Urothelium cell line (cell line): Measurements from ENCODE around the gene CSNK2A1.
"Not testable (repeated sequence)": the region's sequence is repeated elsewhere in the genome, so short reads cannot be mapped to it uniquely, and the experiment has no call there.

Source experiments
- DNase-seq: peaks from one replicate; pipeline ENCODE4 v3.0.0; 2011; ENCODE audit warnings: low spot score, mixed read lengths
- FAIRE-seq: peaks from 2 replicates; lab custom pipeline; 2011; peaks lifted over from hg19 to GRCh38; lab: Jason Lieb, UNC

The CSNK2A1 gene

DNA sequence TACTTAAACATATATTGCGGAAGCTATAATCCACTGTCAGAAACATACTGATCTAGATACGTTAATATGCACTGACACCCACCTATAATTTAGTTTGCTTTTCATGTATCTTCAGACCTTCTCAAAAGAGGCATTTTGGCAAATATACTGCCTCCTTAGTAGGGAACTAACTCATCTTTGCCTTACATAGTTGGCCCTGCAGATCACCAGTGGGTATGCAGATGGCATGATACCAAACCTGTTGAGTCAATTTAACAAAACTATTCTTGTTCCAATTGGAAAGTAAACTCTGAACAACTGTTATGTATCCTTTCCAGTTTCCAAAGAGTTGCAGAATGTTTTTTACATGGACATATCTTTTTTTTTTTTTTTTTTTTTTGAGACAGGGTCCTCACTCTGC, 45.6 kb downstream of the CSNK2A1 start:
- FAIRE-seq: no peak

DNA sequence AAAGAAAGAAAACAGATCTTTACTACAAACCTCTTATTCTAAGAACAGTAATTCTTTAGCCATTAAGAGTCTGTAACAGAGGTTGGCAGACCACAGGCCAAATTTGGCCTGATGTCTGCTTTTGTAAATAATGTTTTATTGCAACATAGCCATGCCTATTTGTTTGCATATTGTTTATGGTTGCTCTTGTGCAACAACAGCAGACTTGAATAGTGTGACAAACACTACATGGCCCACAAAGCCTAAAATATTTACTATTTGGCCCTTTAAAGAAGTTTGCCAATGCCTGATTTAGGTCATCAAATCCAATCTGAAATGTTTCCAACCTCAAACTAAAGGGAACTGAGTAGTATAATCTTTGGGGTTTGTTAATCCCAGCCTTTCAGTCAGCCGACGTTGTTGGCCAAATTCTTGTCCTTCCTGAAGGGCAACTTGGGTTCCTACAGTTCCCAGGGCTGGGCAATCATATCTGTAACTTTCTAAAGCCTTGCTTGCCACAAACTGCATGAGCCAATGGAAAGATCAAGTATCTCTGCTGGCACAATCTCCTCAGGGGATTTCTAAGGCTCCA, 47.4 kb downstream of the CSNK2A1 start:
- no peak for DNase-seq
- no peak for FAIRE-seq

More for the DNA sequence above, 45.6 kb downstream of the CSNK2A1 start:
- no peak for DNase-seq

DNA sequence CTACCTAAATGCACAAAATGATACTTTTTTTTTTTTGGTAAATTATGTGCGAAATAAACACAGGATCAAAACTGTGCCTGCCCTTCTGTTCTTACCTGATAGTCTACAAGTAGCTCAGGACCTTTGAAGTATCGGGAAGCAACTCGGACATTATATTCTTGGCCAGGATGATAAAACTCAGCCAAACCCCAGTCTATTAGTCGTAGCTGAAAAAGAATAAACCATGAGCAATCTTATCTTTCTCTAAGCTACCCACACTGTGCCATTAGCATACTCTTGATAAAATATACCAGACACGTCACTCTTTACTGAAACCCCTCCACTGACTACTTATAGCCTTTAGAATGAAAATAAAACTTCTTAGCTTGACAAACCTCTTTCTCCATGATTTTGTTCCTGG, 51.4 kb downstream of the CSNK2A1 start:
- FAIRE-seq: no peak
- no peak for DNase-seq

DNA sequence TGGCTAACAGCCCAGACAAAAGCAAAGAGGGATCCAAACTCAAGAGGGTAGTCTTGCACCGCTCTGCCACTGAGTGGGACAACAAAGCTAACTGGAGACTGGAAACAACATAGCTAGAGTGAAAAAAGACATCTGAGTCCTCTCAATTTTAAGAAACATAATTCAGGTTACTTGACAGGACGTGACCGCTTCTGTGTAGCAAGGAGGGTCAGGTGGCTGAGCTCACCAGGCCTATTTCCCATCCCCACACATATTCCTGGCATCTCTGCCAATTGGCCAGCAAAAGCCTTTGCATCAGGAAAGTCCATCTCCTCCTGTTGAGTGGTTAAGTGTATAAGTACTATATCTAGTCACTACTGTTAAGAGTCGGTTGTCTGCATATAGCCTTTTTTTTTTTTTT, 55.9 kb downstream of the CSNK2A1 start:
- no peak for FAIRE-seq
- no peak for DNase-seq

DNA sequence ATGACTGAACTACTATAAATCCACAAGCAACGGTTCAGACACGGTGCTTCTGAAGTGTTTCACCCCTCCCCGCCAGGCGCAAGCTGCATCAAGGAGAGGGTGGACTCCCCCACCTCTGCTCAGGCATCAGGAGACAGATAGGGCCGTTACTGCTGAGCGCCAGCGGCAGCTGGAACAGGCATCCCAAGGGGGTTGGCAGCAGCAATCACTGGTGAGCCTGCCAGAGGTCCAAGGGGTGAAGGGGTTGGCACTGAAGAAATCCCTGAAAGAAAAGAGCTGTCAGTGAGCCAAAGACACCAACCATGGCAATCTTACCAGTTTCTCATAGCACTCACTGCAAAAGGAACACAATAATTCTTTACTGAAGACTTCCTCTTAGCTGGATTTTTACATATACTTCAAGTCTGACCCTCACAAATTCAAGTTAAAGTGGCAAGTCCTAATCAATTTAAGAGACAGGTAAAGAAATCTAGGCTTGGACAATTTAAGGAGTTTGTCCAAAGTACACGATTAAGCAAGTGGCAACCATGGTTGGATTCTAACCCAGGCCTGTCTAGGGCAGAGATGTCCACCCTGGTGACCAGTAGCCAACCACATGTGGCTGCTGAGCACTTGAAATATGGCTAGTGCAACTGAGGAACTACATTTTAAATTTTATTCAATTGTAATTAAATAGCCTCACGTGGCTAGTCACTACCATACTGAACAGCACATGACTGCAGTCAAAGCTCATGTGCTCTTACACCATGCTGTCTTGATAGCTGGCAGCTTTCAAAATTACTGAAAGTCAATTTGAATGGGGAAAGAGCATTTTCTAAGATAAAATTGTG, 59.6 kb downstream of the CSNK2A1 start:
- FAIRE-seq: peak; percentile 5
- DNase-seq: no peak

DNA sequence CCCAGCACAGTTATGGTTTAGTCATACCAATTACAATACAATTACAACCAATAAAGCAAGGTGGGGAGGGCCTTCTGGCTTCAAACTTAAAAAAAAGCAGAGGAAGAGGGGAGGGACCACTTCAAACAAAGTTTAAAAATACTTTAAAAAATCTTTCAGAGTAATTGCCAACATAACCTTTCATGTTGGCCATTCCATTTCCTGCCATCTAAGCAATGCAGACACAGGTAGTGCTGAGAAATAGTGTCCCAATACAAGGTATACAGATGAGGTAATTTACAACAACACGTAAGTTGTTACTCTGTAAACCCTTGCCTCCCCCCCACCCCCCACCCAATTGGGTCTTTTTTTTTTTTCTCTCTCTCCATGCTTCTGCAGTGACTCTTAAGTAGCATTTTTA, 62.4 kb downstream of the CSNK2A1 start:
- no peak for FAIRE-seq
- DNase-seq: no peak

DNA sequence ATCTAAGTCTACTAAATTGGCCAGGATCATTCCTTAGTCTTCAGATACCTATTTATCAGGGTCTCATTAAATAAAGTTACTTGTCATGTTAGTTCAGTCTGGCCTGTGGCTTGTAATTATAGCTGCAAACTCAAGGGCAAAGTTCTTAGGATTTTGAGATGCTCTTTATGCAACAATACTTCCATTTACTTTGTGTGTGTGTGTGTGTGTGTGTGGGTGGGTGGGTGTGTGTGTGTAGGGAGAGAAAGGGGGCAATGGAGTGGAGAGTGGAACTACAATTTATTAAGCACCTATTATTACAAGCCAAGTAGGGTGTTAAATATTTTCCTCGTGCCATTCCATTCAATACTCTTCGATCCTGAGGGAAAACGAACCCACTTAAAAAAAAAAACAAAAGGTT, 63.5 kb downstream of the CSNK2A1 start:
- DNase-seq (no peak), FAIRE-seq (no peak)

DNA sequence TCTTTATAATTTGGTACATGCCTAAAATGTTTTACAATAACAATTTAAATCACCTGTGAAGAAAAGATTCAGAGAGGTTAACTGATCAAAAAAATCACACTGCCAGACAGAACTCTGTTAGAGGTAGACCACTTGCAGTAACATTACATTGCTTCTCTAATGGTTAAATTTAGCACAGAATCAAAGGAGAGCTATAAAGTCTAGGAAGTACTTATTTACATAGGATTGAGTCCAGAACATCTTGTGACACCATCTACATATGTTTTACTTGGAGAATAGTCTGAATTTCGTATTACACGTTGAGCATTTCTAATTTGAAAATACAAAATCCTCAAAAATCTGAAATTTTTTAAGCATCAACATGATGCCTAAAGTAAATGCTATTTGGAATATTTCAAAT, 64.1 kb downstream of the CSNK2A1 start:
- FAIRE-seq (no peak), DNase-seq (no peak)

DNA sequence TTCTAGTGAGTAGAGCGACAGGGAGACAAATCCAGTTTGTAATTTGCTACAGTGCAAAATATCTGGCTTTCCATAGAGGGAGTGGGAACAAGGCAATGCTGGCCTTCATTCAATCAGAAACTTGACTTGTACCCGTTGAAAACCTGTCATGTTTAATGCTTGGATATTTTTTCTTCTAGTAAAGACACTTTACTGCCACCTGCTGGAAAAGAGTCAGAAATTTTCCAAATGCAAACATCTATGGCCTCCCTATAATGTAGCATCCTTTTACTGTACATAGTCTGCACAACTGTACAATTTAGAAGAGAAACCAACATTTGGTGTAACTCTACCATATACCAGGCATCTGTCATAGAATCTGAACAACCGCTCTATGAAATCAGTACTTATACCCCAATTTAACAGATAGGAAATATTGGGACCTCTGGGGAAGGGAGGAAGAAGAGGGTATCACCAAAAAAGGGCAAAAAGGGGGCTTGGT, 64.6 kb downstream of the CSNK2A1 start:
- DNase-seq: peak; percentile 29
- FAIRE-seq: no peak

DNA sequence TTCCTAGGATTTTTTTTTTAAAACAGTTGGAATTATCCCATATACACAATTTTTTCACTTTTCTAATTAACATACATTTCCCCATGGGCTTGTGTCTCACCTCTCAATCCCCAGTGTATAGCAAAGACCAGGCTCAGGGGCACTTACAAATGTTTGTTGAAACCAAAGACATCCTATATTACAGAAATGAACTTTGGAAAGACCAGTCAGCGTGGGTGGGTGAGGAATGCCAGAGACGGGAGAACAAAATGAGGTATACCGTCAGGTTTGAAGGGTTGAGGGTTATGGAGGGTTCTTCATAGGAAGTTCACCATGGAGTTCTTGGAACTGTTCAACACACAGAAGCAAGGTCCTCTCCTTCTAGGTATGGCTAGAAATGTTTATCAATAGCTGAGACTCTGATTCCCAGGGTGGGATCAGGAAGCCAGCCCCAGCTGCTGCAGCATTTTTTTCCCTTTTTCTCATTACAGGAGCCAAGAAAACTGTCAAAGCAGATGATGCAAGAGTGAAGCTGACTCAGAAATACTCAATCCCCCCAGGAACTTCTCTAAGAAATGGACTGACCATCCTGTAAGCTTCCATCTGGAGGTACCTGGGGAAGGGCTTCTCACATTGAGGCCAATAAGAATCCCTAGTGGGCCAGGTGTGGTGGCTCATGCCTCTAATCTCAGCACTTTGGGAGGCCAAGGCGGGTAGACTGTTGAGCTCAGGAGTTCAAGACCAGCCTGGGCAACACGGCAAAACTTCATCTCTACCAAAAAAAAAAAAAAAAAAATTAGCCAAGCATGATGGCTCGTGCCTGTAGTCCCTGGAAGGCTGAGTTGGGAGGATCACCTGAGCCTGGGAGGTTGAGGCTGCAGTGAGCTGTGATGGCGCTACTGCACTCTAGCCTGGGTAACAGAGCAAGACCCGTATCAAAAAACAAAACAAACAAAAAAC, 65.3 kb downstream of the CSNK2A1 start:
- no peak for FAIRE-seq

DNA sequence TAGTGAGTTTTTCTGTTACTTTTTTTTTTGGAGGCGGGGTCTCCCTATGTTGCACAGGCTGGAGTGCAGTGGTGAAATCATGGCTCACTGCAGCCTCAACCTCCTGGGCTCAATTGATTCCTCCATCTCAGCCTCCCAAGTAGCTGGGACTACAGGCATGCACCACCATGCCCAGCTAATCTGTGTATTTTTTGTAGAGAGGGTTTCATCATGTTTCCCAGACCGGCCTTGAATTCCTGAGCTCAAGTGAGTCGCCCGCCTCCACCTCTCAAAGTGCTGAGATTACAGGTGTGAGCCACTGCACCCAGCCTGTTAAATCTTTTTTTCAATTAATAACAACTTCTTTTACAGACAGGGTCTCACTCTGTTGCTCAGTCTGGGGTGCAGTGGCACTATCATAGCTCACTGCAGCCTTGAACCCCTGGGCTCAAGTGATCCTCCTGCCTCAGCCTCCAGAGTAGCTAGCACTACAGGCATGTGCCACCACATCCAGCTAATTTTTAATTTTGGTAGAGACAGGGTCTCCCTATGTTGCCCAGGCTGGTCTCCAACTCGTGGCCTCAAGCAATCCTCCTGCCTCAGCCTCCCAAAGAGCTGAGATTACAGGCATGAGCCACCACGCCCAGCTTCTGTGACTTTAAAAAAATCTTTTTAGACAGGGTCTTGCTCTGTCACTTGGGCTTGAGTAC, 66.9 kb downstream of the CSNK2A1 start:
- not testable (repeated sequence) for DNase-seq, FAIRE-seq

More for the DNA sequence above, 65.3 kb downstream of the CSNK2A1 start:
- DNase-seq: no peak

DNA sequence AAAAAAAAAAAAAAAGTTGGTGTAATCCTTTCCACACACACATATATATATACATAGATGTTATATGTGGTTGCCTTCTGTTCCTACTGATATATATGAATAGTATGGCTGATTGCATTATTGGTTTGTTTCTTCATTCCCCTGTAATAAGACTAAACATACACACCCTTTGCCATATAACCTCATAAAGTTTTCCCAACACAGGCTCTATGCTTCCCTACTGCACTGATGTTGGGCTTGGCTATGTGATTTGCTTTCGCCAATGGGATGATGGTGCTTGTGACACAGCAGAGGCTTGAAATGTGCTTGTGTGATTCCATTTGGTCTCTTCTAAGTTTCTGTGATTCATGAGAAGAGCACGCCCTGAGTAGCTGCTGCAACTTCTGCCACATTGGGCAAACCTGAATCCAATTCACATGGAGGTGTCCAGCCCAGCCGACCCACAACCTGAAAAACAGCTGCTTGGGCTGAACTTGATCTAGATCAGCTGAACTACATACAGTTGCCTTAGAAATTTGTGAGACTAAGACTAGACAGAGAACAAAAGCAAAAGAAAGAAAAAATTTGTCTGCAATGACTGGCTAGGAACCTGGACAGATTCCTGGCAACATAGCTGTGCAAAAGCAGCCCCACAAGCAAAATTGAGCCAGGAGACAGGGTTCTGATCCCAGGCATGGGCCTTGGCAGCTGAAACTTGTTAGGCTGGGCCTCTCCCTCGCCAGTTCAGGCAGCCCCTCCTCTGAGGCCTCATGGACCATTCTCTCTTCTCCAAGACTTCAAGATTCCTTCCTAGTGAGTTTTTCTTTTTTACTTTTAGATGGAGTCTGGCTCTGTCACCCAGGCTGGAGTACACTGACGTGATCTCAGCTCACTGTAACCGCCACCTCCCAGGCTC, 67.9 kb downstream of the CSNK2A1 start:
- FAIRE-seq: no peak
- DNase-seq: no peak

DNA sequence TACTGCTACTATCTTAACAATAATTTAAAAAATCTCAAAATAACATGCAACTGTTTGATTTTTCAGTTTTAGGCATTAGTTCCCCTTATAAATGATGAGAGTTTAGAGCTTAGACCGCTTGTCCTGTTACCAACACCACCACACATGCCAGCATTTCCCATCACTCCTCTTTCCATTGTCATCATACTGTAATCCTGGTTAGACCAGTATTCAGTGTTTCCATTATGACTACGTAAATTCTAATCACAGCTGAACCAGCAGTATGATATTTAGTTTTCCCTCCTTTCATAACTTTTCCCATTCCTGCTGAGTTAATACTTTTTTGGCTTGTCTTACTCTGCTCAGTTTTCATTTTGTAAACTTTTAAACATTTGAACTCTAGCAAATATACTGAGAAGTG, 69.0 kb downstream of the CSNK2A1 start:
- DNase-seq (no peak), FAIRE-seq (no peak)

DNA sequence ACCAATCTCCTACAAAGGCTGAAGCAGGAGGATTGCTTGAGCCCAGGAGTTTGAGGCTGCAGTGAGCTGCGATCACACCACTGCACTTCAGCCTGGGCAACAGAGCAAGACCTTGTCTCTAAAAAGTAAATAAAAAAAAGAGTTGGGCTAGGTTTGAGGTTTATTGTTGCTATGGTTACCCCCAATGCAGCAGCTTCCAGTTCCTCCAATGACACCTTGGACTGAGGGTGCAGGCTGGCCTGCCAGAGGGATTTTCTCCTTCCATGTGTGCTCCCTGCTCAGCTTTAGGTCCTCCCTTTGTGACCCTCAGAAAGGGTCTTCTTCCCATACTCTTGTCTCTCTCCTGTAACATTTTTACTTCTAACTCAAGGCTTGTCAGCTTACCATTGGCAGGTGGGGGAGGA, 70.7 kb downstream of the CSNK2A1 start:
- DNase-seq (no peak), FAIRE-seq (no peak)

DNA sequence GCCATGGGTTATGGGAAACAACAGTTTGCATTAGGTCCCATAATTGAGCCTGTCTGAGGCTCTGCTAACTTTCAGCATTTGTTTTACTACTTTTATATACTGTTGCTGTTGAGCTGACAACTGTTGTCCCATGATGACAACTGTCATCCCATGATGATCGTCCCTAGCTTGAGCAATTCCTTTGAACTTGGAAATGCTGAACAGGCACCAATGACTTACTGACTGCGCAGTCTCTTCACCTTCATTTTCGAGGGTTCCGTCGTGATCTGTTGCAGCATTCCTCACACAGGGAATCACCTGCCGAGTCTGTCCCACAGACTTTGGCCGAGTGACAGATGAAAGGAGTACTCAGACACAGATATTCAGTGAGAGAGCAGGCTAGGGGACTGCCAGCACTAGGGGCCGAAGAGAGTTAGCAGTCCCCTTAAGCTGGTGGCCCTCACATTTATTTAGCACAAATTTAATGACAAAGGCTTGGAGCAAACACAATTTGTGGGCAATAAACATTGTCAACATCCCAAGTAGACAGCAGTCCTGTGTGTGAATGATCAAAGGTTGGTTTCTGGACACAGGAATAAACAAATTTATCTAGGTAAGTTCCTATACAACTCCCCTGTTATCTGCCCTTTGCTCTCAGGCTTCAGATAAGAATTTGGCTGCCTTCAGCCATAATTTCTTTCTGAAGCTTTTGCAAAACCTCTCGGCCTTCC, 71.3 kb downstream of the CSNK2A1 start:
- no peak for DNase-seq
- no peak for FAIRE-seq

DNA sequence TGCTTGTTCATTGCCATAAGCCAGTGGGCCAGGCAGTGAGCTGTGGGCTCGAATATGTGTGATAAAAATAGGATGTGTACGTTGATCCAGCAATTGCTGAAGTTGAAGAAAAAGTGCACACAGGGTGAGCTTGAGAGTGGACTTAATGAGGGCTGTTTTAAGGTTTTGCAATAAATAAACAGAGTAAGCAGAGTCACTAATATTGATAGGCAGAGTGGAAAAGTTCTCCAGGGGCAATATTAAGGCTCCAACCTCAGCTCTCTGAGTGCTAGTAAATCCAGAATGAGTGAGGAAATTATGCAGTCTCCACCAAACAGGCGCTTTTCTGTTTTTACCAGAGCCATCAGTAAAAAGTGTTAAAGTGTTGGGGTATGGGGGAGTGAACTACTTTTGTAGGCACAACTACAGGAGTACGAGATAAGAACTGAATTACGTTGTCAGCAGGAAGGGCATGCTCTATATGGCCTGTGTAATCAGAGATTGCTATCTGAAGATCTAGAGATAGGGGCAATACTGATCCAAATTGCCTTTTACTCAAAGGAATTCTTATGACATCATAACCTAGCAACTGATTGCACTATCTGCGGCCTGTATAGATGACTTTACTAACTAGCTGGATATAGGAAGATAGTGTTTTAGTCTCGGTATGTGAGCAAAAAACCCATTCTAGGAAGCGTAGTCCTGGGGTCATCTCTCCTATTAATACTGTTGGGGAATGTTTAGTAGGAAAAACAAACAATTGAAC, 73.7 kb downstream of the CSNK2A1 start:
- FAIRE-seq (no peak), DNase-seq (no peak)

DNA sequence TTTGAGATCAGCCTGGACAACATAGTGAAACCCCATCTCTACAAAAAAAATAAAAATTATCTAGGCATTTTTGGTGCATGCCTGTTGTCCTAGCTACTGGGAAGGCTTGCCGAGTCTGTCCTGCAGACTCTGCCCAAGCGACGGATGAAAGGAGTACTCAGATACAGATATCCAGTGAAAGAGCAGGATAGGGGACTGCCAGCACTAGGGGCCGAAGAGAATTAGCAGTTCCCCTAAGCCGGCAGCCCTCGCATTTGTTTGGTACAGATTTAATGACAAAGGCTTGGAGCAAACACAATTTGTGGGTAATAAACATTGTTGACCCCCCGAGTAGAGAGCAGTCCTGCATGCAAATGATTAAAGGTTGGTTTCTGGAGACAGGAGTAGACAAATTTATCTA, 75.8 kb downstream of the CSNK2A1 start:
- FAIRE-seq (no peak), DNase-seq (no peak)

DNA sequence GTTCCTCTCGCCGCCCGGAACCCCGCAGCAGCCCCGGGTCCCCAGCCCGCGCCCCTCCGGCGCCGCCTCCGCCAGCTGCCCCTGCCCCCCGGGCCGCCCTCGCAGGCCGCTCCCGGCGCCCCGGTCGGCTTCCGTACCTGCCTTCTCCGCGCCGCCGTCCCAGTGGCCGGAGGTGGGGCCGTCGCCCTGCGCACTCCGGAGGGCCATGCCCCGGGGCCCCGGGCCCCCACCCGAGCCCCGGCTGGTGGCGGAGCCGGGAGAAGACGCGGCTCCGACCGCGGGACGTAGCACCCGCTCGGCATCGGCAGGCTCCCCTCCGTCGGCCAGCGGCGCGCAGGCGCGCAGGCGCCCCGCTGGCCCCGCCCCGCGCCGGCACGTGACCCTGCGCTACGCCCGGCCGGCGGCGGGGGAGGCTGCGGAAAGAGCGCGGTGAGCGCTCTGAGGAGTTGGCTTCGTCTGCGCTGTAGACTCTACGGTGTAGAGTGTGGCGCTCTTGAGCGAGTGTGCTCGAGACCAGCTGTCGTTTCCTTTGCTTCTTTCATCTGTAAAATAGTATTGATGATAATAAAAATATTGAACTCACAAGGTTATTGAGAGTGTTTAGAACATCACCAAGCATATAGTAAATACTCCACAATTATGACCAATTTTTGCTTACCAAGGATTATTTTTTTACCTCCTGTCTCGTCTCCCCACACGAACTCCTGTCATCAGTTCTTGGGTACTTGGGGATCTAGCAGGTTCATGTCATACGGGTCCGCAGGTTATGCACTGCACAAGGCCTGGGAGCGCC, 81.2 kb downstream of the CSNK2A1 start, which contains the start of gene TBC1D20:
Gene TBC1D20, minus strand, starts transcription at position 335 of the 793 bp plus-strand sequence. Its CDS starts 128 bp downstream, at position 207.
- DNase-seq: peak; percentile 94
- FAIRE-seq: peak; percentile 30
